ENCODE data around the gene GNPDA1.

DNA sequence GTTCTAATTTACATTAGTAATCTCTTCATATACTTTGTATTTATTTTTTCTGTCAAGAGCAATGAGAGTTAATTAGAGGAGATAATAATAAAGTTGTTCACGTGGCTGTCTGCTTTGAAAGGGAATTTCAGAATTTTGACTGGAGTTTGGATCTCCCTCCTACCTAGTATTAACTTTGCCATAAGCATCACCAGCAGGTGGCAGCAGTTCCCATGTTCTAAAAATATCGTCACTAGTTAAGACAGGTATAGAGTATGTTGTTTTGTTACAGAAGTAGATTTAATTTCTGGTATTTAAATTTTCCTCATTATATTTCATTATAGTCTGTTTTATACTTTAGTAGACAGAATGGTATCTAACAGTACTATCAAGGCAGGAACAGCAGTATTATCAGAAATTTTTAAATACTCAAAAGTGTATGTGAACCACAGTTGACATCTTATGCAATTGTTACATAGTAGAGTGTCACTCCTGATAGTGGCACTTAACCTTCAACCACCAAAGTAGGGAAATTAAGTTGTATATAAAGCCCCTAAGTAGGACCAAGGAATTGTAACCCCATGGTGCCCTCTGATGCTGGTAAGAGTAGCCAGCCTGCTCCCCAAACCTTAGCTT lies 20.4 kb downstream of the GNPDA1 start:
- TF ChIP-seq GATA2 (IDR thresholded peaks at IDR 0.05; ENCODE audit: low read depth, low read length) (no peak), GATA3 (IDR thresholded peaks at IDR 0.05; ENCODE audit: low read depth, low read length) (no peak)

All from SH-SY5Y (cell line).